Parathyroid adenoma (tissue), 2 donors: ENCODE measurements around the gene LHX4.

Source experiments
- H2AFZ ChIP-seq: fragments of 300-600 bp; sonication (generic); one replicate; pipeline ENCODE4 v1.7.0; 2017; ENCODE audit warnings: antibody characterized with exemption, mild to moderate bottlenecking
- H3K27ac ChIP-seq: fragments of 300-600 bp; sonication (generic); one replicate; pipeline ENCODE4 v1.7.0; 2017
- H3K27me3 ChIP-seq: fragments of 300-600 bp; sonication (generic); one replicate; pipeline ENCODE4 v1.7.0; 2017; ENCODE audit warnings: low read length; ENCODE audit not compliant: control insufficient read depth, insufficient read depth
- H3K36me3 ChIP-seq: fragments of 300-600 bp; sonication (generic); one replicate; pipeline ENCODE4 v1.7.0; 2017; ENCODE audit warnings: low read length; ENCODE audit not compliant: control insufficient read depth, insufficient read depth
- H3K4me1 ChIP-seq: fragments of 300-600 bp; sonication (generic); one replicate; pipeline ENCODE4 v1.7.0; 2017; ENCODE audit warnings: control low read depth
- H3K4me2 ChIP-seq: fragments of 300-600 bp; sonication (generic); one replicate; pipeline ENCODE4 v1.7.0; 2017; ENCODE audit warnings: low read length
- H3K4me3 ChIP-seq: fragments of 300-600 bp; sonication (generic); one replicate; pipeline ENCODE4 v1.7.0; 2017; ENCODE audit warnings: low read depth, low read length
- H3K79me2 ChIP-seq: fragments of 300-600 bp; sonication (generic); one replicate; pipeline ENCODE4 v1.7.0; 2017; ENCODE audit warnings: control low read depth
- H3K9ac ChIP-seq: fragments of 300-600 bp; sonication (generic); one replicate; pipeline ENCODE4 v1.7.0; 2017; ENCODE audit warnings: mild to moderate bottlenecking
- H3K9me3 ChIP-seq: fragments of 300-600 bp; sonication (generic); one replicate; pipeline ENCODE4 v1.7.0; 2017; ENCODE audit warnings: low read length; ENCODE audit not compliant: control insufficient read depth
- CTCF ChIP-seq: fragments of 300-600 bp; sonication (generic); IDR thresholded peaks from one replicate; pipeline ENCODE4 v1.7.0; 2017; ENCODE audit warnings: antibody characterized with exemption, mild to moderate bottlenecking
- donor health status: primary hyperparathyroidism.

LHX4 gene

GRCh38 chr1:180299479-180300221 is 69.6 kb downstream of the LHX4 start:
- no peaks in the 10 kb centered on the region for H3K36me3 ChIP-seq
- no peaks in the 10 kb centered on the region for H3K4me1 ChIP-seq
- H3K9me3 ChIP-seq, result no peaks in the 10 kb centered on the region
- no peak for TF ChIP-seq CTCF
- H3K79me2 ChIP-seq, result no peaks in the 10 kb centered on the region
- no peak overlapping the region for H3K4me3 ChIP-seq
- H2AFZ ChIP-seq, result no peak overlapping the region
- no peak overlapping the region for H3K4me2 ChIP-seq
- no peaks in the 10 kb centered on the region for H3K27me3 ChIP-seq
- H3K27ac ChIP-seq, result no peak overlapping the region
- H3K9ac ChIP-seq, result no peak overlapping the region

GRCh38 chr1:180301135-180301742 is 71.2 kb downstream of the LHX4 start:
- H3K4me1 ChIP-seq, result no peaks in the 10 kb centered on the region
- H3K4me2 ChIP-seq, result no peak overlapping the region
- H3K36me3 ChIP-seq, result no peaks in the 10 kb centered on the region
- H3K27me3 ChIP-seq, result no peaks in the 10 kb centered on the region
- no peak overlapping the region for H3K27ac ChIP-seq
- H3K79me2 ChIP-seq, result no peaks in the 10 kb centered on the region
- no peaks in the 10 kb centered on the region for H3K9me3 ChIP-seq
- no peak overlapping the region for H3K4me3 ChIP-seq
- H3K9ac ChIP-seq, result no peak overlapping the region
- TF ChIP-seq CTCF, result no peak
- no peak overlapping the region for H2AFZ ChIP-seq

GRCh38 chr1:180309338-180309737 is 79.3 kb downstream of the LHX4 start:
- Histone ChIP-seq H3K79me2 (no peaks in the 10 kb centered on the region), H3K9me3 (no peaks in the 10 kb centered on the region), H3K4me1 (no peaks in the 10 kb centered on the region), H2AFZ (no peak overlapping the region), H3K9ac (no peak overlapping the region), H3K36me3 (no peaks in the 10 kb centered on the region), H3K4me2 (no peak overlapping the region), H3K27ac (no peak overlapping the region), H3K27me3 (no peaks in the 10 kb centered on the region), H3K4me3 (no peak overlapping the region)
- no peak for TF ChIP-seq CTCF

- H3K9ac ChIP-seq, result no peak overlapping the region
- no peaks in the 10 kb centered on the region for H3K4me1 ChIP-seq
- H3K79me2 ChIP-seq, result no peaks in the 10 kb centered on the region
- H2AFZ ChIP-seq, result no peak overlapping the region
- H3K27me3 ChIP-seq, result no peaks in the 10 kb centered on the region
- no peaks in the 10 kb centered on the region for H3K36me3 ChIP-seq
- no peak overlapping the region for H3K4me2 ChIP-seq
- H3K4me3 ChIP-seq, result no peak overlapping the region
- no peak for TF ChIP-seq CTCF
- H3K9me3 ChIP-seq, result no peaks in the 10 kb centered on the region
- no peak overlapping the region for H3K27ac ChIP-seq
Measured at GRCh38 chr1:180310095-180310494, 80.0 kb downstream of the LHX4 start.
